Neural cell (in vitro differentiated cells): ENCODE data around the gene MED13.

Source experiments
- EP300 ChIP-seq: fragments of 450-650 bp; conservative IDR thresholded peaks from 2 replicates; pipeline ENCODE4 v1.6.1; 2014; ENCODE audit warnings: antibody characterized with exemption, mild to moderate bottlenecking, moderate library complexity; ENCODE audit not compliant: poor library complexity, severe bottlenecking
- EZH2 ChIP-seq: fragments of 200-600, 300-800 bp; shearing (Covaris generic), sonication (generic); IDR thresholded peaks from 2 replicates; pipeline ENCODE4 v1.6.1; 2014; ENCODE audit warnings: antibody characterized with exemption, low read length, borderline replicate concordance, mild to moderate bottlenecking; ENCODE audit not compliant: insufficient read depth, poor library complexity, severe bottlenecking
- POLR2AphosphoS5 ChIP-seq: IDR thresholded peaks from 2 replicates; pipeline ENCODE4 v1.6.1; 2012
- RAD21 ChIP-seq: fragments of 450-650 bp; conservative IDR thresholded peaks from 2 replicates; pipeline ENCODE4 v1.6.1; 2014; ENCODE audit warnings: antibody characterized with exemption, mild to moderate bottlenecking, moderate library complexity
- SMC3 ChIP-seq: fragments of 450-650 bp; conservative IDR thresholded peaks from 2 replicates; pipeline ENCODE4 v1.6.1; 2014; ENCODE audit warnings: antibody characterized with exemption, mild to moderate bottlenecking, moderate library complexity; ENCODE audit not compliant: poor library complexity
- TF ChIP-seq, protein P1 (sequence below): fragments of 450-650 bp; IDR thresholded peaks from 2 replicates; pipeline ENCODE4 v1.5.1; 2014; ENCODE audit warnings: antibody characterized with exemption, mild to moderate bottlenecking, moderate library complexity; ENCODE audit not compliant: poor library complexity, severe bottlenecking

DNA sequence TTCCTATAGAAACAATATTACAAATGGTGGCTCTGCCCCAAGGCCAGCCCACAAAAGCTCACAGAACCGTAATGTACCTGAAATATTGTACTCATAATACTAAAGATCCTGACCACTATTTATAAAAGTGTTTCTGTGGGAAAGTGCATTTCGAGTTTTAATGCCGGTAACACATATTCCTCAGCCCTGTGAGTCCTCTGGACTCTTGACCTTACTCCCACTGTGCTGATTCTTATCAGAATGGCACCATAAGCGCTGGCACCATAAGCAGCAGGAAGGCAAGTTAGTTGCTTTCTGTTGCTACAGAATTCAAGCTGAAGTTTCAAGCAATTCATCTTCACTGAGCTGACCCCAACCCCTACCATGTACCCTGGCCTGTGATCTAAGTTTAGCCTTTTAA, 36.4 kb upstream of the MED13 start:
- TF ChIP-seq EZH2 = no peak
- TF ChIP-seq, protein P1, sequence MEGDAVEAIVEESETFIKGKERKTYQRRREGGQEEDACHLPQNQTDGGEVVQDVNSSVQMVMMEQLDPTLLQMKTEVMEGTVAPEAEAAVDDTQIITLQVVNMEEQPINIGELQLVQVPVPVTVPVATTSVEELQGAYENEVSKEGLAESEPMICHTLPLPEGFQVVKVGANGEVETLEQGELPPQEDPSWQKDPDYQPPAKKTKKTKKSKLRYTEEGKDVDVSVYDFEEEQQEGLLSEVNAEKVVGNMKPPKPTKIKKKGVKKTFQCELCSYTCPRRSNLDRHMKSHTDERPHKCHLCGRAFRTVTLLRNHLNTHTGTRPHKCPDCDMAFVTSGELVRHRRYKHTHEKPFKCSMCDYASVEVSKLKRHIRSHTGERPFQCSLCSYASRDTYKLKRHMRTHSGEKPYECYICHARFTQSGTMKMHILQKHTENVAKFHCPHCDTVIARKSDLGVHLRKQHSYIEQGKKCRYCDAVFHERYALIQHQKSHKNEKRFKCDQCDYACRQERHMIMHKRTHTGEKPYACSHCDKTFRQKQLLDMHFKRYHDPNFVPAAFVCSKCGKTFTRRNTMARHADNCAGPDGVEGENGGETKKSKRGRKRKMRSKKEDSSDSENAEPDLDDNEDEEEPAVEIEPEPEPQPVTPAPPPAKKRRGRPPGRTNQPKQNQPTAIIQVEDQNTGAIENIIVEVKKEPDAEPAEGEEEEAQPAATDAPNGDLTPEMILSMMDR = no peak
- no peak for TF ChIP-seq POLR2AphosphoS5
- TF ChIP-seq RAD21 = no peak
- TF ChIP-seq EP300 = no peak
- no peak for TF ChIP-seq SMC3
